ENCODE results near the gene ADGB.
"Not testable (repeated sequence)": the region's sequence is repeated elsewhere in the genome, so short reads cannot be mapped to it uniquely, and the experiment has no call there.

The ADGB gene

GRCh38 chr6:146598772-146599405 lies at the start of gene ADGB:
ADGB (plus strand) TSS chr6:146598972; CDS start chr6:146599041, 69 bp downstream.
- DNase-seq (ENCODE audit: low spot score): no peak

- no peak for DNase-seq (ENCODE audit: low spot score)
Measured at GRCh38 chr6:146550911-146551310, 47.9 kb upstream of the ADGB start.

GRCh38 chr6:146551545-146551944 lies 47.2 kb upstream of the ADGB start:
- DNase-seq (ENCODE audit: low spot score): no peak

GRCh38 chr6:146553377-146554135 lies 45.2 kb upstream of the ADGB start:
- DNase-seq (ENCODE audit: low spot score): no peak

GRCh38 chr6:146560607-146561006 lies 38.2 kb upstream of the ADGB start:
- DNase-seq (ENCODE audit: low spot score): no peak

GRCh38 chr6:146566661-146567060 lies 32.1 kb upstream of the ADGB start:
- not testable (repeated sequence) for DNase-seq (ENCODE audit: low spot score)

GRCh38 chr6:146568619-146569018 lies 30.2 kb upstream of the ADGB start:
- DNase-seq (ENCODE audit: low spot score): not testable (repeated sequence)

- DNase-seq (ENCODE audit: low spot score): no peak
Measured at GRCh38 chr6:146574211-146574610, 24.6 kb upstream of the ADGB start.

GRCh38 chr6:146578054-146578453 lies 20.7 kb upstream of the ADGB start:
- DNase-seq (ENCODE audit: low spot score): no peak

GRCh38 chr6:146581968-146582367 lies 16.8 kb upstream of the ADGB start:
- DNase-seq (ENCODE audit: low spot score): no peak

- no peak for DNase-seq (ENCODE audit: low spot score)
Measured at GRCh38 chr6:146582857-146583256, 15.9 kb upstream of the ADGB start.

- no peak for DNase-seq (ENCODE audit: low spot score)
Measured at GRCh38 chr6:146583966-146584365, 14.8 kb upstream of the ADGB start.

GRCh38 chr6:146587459-146587858 lies 11.3 kb upstream of the ADGB start:
- DNase-seq (ENCODE audit: low spot score): no peak

- no peak for DNase-seq (ENCODE audit: low spot score)
Measured at GRCh38 chr6:146590492-146590891, 8.3 kb upstream of the ADGB start.

GRCh38 chr6:146592451-146592850 lies 6.3 kb upstream of the ADGB start:
- DNase-seq (ENCODE audit: low spot score): no peak

GRCh38 chr6:146593986-146594385 lies 4.8 kb upstream of the ADGB start:
- DNase-seq (ENCODE audit: low spot score): no peak

- DNase-seq (ENCODE audit: low spot score): no peak
Measured at GRCh38 chr6:146594495-146594894, 4.3 kb upstream of the ADGB start.

- peak; percentile 25 for DNase-seq (ENCODE audit: low spot score)
Measured at GRCh38 chr6:146595972-146596731, 2.6 kb upstream of the ADGB start.

GRCh38 chr6:146601352-146601751 lies 2.6 kb downstream of the ADGB start:
- no peak for DNase-seq (ENCODE audit: low spot score)

GRCh38 chr6:146602526-146602925 lies 3.8 kb downstream of the ADGB start:
- no peak for DNase-seq (ENCODE audit: low spot score)

- no peak for DNase-seq (ENCODE audit: low spot score)
Measured at GRCh38 chr6:146613947-146614346, 15.2 kb downstream of the ADGB start.

GRCh38 chr6:146620655-146621054 lies 21.9 kb downstream of the ADGB start:
- DNase-seq (ENCODE audit: low spot score): no peak

GRCh38 chr6:146628350-146628749 lies 29.6 kb downstream of the ADGB start:
- no peak for DNase-seq (ENCODE audit: low spot score)

Measured in NAMALWA (cell line).